Measurements from ENCODE around the gene ALK.
"Not testable (repeated sequence)": the region's sequence is repeated elsewhere in the genome, so short reads cannot be mapped to it uniquely, and the experiment has no call there.

ALK gene

DNA sequence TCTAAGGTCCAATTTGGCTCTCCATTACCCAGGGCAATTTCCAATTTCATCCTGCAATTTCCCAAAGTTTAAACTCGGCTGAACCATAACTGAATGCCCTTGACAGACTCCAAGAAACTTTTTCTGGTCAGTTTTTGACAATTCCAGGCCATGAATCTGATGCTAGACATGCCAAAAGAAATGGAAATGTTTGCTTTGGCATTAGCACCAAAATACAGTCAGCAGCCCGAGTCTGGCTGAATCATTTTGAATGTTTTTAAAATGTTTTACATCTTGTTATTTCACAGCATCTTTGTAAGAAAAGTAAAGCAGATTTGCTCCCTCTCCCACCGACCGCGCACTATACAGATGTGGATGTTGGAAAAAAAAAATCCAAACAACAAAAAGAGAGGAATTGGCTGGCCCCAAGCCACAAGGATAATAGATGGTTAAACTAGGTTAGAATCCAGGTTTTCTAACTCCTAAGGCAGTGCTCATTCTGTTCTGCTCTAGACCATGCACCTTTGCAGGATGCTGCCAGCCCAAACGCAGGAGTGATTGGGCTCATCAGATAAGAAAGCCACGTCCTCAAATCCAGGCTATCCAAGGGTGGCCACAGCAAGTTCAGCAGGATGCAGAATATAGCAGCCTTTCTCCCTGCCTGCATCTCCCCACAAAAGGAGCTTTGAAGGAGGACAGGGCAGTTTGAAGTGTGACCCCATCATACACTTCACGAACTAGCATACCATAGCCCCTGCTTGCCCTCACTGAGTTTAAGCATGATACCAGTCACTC lies 167.5 kb downstream of the ALK start:
- DNase-seq (ENCODE audit: low read depth), result no peak

DNA sequence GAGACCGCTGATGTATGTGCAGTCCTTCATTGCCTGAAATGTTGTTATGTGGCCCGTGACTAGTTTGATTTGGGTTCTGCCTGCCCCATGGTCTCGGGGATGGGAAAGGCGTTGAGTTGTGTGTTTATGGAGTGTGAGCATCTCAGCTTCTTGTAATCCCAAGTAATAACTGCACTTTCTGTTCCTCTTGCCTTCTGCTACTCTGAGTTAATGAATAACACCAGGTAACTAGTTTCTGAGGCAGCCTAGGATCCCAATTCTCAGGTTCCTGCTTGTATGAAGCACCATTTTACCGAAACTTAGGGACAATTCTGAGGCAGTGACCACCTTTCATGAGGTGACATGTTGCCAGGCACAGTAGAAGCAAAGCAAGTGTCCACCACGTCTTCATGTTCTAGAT lies 170.0 kb downstream of the ALK start:
- no peak for DNase-seq (ENCODE audit: low read depth)

- not testable (repeated sequence) for DNase-seq (ENCODE audit: low read depth)
Measured at GRCh38 chr2:29750463-29750862, 170.9 kb downstream of the ALK start.

DNA sequence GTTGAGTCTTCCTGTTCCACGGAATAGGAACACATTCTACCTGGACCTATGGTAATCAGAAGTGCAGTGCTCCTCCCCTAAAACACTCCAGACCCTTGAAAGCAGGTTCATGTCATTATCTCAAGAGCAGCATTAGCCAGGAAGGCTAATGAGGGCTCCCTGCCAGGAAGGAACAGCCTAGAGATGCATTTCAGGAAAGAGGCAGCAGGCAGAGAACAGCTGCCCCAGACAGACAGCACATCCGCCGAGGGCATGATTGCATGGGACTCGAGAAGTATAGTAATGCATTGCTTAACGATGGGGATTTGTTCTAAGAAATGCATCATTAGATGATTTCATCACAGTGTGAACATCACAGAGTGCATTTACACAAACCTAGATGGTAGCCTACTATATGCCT lies 171.5 kb downstream of the ALK start:
- no peak for DNase-seq (ENCODE audit: low read depth)

GRCh38 chr2:29749041-29749440 lies 172.3 kb downstream of the ALK start:
- DNase-seq (ENCODE audit: low read depth), result no peak

DNA sequence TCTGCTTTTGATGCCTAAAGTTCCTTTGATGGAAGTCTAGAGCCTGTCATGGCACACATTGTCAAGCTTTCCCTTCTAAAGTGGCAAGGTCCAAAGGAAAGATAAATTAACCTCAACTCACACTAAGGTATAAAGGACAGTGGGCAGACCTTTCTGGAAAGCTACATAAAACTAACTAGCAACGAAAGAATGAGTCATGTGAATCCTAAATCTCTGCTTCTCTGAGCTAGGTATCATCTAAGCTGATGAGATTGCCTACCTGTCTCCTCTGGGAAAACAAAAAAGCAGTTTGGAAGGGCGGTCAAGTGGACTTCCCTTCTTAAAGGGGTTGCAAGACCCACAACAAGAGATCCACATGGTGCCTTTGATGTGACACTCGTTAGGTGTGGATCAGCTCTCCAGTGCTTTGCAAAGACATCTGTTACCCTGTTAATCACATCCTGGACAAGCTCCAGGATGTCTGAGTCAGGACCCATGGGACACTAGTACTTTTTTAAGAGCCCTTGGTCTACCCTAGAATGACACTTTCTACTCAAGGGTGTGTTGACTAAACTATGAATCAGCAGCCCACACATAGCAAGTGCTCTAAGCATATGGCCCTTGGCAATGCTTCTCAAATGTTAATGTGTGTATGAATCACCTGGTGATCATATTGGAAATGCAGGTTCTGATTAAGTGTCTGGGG lies 173.5 kb downstream of the ALK start:
- DNase-seq (ENCODE audit: low read depth), result peak; percentile 100

DNA sequence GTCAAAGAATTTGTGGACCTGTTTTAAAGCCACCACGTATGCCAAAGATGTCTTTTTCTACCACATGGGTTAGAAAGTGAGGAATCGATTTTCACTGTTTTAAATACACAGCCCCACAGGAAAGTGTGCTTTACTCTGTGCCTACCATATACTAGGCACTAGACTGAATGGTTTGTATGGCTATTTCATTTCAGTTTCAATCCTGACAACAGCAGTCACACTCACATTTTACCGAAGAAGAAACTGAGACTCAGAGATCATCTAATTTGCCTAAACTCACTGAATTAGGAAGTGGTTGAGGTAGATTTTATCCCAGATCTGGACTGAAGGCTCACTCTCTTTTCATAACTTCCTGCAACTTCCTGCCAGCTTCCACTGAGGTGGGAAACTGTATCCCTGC lies 176.4 kb downstream of the ALK start:
- no peak for DNase-seq (ENCODE audit: low read depth)

GRCh38 chr2:29743516-29743915 lies 177.9 kb downstream of the ALK start:
- no peak for DNase-seq (ENCODE audit: low read depth)

DNA sequence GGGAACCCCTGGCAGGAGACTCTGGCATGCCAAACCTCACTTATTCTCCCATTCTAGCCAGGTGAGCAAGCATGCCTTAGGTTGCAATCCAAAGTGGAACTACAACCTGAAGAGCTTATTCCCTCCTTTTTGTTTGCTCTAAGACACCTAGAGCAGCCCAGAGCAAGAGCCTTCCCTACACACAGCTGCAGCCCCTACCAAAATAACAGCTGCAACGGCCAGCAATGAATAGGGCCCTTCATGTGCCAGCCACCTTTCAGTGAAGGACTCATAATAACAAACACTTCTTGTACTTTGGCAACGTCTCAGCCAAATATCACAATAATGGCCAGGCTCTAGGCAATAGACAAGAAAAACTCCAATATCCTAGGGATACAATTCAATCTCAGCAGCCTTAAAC lies 178.7 kb downstream of the ALK start:
- no peak for DNase-seq (ENCODE audit: low read depth)

DNA sequence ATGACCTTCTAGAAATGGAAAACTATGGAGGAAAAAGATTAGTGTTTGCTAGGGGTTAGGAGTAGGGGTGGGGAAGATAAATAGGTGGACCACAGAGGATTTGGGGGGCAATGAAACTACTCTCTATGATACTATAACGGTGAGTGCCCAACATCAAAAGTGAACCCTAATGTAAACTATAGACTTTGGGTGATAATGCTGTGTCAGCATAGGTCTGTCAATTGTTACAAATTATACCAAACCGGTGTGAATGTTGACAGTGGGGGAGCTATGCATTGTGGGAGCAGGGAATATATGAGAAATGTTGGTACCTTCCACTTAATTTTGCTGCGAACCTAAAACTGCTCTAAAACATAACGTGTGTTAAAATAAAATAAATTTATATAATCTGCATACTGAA lies 180.3 kb downstream of the ALK start:
- DNase-seq (ENCODE audit: low read depth), result no peak

GRCh38 chr2:29733965-29734364 lies 187.4 kb downstream of the ALK start:
- DNase-seq (ENCODE audit: low read depth), result no peak

- DNase-seq (ENCODE audit: low read depth), result no peak
Measured at GRCh38 chr2:29733213-29733612, 188.2 kb downstream of the ALK start.

DNA sequence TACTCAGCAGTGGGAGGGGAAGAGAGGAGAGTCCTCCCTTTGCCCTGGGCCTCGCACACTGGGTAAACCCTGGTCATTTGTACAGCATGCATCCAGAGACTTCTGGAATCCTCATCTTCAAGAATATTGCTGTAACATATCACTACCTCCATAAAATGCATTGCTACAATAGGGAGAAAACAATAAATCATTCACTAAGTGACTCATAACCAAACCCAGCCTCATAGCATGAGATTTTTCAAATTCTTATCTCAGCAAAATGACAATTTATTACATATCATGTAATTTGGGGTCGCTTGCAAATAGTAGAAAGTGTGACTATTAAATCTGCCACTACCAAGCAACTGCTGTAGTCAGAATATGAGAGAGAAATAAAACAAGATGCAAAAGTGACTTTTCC lies 189.4 kb downstream of the ALK start:
- no peak for DNase-seq (ENCODE audit: low read depth)

- DNase-seq (ENCODE audit: low read depth), result no peak
Measured at GRCh38 chr2:29729932-29730331, 191.5 kb downstream of the ALK start.

- DNase-seq (ENCODE audit: low read depth), result no peak
Measured at GRCh38 chr2:29729401-29729800, 192.0 kb downstream of the ALK start.

DNA sequence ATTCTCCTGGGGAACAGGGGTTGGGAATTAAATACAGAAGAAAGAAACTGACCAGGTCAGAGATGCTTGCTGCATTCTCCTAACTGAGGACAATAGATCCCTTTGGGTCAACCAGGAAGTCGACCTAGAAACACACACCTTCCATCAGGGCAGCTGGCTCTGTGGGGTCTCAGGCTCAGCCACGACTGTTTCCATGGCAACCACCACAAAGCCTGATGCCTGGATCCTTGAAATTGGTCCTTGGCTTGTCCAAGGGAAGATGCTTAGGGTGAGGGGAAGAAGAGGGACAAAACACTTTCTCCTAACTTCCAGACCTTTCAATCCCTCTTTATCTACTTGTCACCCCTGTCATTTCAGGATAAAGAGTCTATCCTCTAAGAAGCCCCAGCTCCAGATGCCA lies 194.4 kb downstream of the ALK start:
- DNase-seq (ENCODE audit: low read depth), result no peak

- no peak for DNase-seq (ENCODE audit: low read depth)
Measured at GRCh38 chr2:29725610-29726009, 195.8 kb downstream of the ALK start.

GRCh38 chr2:29724282-29724681 lies 197.1 kb downstream of the ALK start:
- DNase-seq (ENCODE audit: low read depth), result no peak

DNA sequence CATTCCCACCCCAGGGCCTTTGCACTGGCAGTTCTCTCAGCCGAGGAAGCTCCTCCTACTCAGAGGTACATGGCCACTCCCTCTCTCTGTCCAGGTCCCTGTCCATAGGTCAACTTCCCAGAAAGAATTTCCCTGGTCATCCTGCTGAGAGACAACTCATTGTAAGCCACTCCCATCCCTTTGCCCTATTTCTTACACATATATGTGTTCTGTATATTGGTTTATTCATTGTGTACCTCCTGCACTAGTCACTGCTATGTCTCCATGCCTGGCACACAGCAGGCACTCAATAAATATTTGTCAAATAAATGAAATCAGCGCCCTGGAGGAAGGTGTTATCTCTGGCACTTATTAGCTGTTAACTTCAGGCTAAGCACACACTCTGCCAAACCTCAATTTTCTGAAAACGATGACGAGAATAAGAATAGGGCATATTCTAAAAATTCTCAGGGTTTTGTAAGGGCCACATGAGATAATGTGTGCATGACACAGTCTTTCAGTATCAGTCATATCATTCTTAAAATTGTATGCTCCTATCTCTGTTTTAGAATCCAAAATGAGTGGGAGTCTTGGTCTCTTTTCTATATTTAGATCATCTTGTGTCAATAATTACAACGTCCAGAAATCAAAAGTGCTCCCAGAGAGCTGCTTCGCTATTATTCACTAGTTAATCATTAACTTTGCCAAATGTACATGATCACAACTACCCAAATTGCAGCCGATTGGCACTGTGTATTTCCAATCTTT lies 198.0 kb downstream of the ALK start:
- no peak for DNase-seq (ENCODE audit: low read depth)

GRCh38 chr2:29719639-29720038 lies 201.7 kb downstream of the ALK start:
- DNase-seq (ENCODE audit: low read depth), result no peak

DNA sequence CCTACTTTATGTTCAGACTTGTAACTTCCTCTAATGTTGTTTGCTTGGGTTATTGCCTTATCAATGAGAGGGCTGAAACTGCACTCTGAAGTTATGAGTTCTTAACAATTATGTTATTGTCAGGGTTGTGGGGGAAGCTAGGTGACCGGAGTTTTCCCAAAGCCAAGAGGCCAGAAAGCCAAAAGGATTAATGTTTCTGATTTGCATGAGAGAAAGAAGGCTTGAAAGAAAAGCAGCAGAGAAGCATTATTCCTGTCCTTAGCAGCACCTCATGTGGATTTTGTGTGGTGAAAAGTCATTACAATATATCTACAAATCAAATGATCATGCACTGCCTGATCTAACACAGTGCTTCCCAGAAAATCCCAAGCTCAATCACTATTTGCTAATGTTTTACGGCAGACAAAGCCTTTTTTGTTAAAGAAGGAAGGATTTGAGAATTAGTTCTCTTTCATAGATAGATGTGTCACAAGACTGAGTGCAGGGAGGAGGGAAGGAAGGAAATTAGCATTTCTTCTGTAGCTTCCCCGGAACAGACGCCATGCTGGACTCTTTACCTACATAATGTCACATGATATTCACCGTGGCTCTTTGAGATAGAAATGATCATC lies 203.2 kb downstream of the ALK start:
- DNase-seq (ENCODE audit: low read depth), result no peak

- no peak for DNase-seq (ENCODE audit: low read depth)
Measured at GRCh38 chr2:29715655-29716054, 205.7 kb downstream of the ALK start.

GRCh38 chr2:29714333-29714732 lies 207.1 kb downstream of the ALK start:
- no peak for DNase-seq (ENCODE audit: low read depth)
